Keratinocyte (primary cell): ENCODE measurements around the gene YY1. TPM values are rescaled to one million over a fixed set of nuclear protein-coding genes. Genes with fewer than 3 reads are reported as not detected.

Experiments used
- DNase-seq: peaks from one replicate; pipeline ENCODE4 v3.0.0-alpha.2; 2011; ENCODE audit warnings: low read depth, missing footprints, low spot score
- FAIRE-seq: peaks from 2 replicates; lab custom pipeline; 2011; peaks lifted over from hg19 to GRCh38; lab: Jason Lieb, UNC
- H2AFZ ChIP-seq: 2 replicates; pipeline ENCODE4 v1.6.0; 2012; ENCODE audit warnings: low read length, control low read depth, inconsistent platforms; ENCODE audit not compliant: control insufficient read depth
- H3K27ac ChIP-seq: 2 replicates; pipeline ENCODE4 v1.5.1; 2011; ENCODE audit warnings: low read length; ENCODE audit not compliant: control insufficient read depth, insufficient read depth
- H3K27me3 ChIP-seq: 3 replicates; pipeline ENCODE4 v1.6.0; 2011; ENCODE audit warnings: low read length; ENCODE audit not compliant: control insufficient read depth, insufficient read depth; ENCODE audit errors: extremely low read depth
- H3K36me3 ChIP-seq, 2 experiments: 2 replicates in 1 of 2; 3 replicates in 1 of 2; pipeline ENCODE4 v1.5.1; 2011; ENCODE audit warnings: low read length in 2 of 2, mild to moderate bottlenecking in 1 of 2; ENCODE audit not compliant: control insufficient read depth in 2 of 2, insufficient read depth in 2 of 2; ENCODE audit errors: extremely low read depth in 1 of 2
- H3K4me1 ChIP-seq: 3 replicates; pipeline ENCODE4 v1.5.1; 2011; ENCODE audit warnings: low read length; ENCODE audit not compliant: control insufficient read depth, insufficient read depth; ENCODE audit errors: extremely low read depth
- H3K4me2 ChIP-seq: 3 replicates; pipeline ENCODE4 v1.6.0; 2011; ENCODE audit warnings: low read depth, low read length; ENCODE audit not compliant: control insufficient read depth, insufficient read depth; ENCODE audit errors: extremely low read depth
- H3K4me3 ChIP-seq, 3 experiments: fragments of 200-600 bp in 1 of 3; sonication (generic) in 1 of 3; 2 replicates in 2 of 3; 3 replicates in 1 of 3; pipeline ENCODE4 v1.5.1; 2011 to 2016; ENCODE audit warnings: low read length in 3 of 3, mild to moderate bottlenecking in 3 of 3, control low read depth in 2 of 3, inconsistent platforms in 1 of 3, low read depth in 1 of 3, mixed read lengths in 1 of 3, mixed run types in 1 of 3, moderate library complexity in 1 of 3; ENCODE audit not compliant: control insufficient read depth in 2 of 3, insufficient read depth in 2 of 3; ENCODE audit errors: extremely low read depth in 1 of 3
- H3K79me2 ChIP-seq: 2 replicates; pipeline ENCODE4 v1.6.0; 2012; ENCODE audit warnings: low read length; ENCODE audit not compliant: control insufficient read depth, insufficient read depth
- H3K9ac ChIP-seq: 3 replicates; pipeline ENCODE4 v1.6.0; 2011; ENCODE audit warnings: low read length; ENCODE audit not compliant: control insufficient read depth, insufficient read depth; ENCODE audit errors: extremely low read depth
- H3K9me1 ChIP-seq: 3 replicates; pipeline ENCODE4 v1.6.0; 2011; ENCODE audit warnings: low read length; ENCODE audit not compliant: control insufficient read depth, insufficient read depth; ENCODE audit errors: extremely low read depth
- H3K9me3 ChIP-seq: 2 replicates; pipeline ENCODE4 v1.5.1; 2012; ENCODE audit warnings: low read depth, low read length; ENCODE audit not compliant: control insufficient read depth
- H4K20me1 ChIP-seq: 3 replicates; pipeline ENCODE4 v1.6.0; 2011; ENCODE audit warnings: low read length; ENCODE audit not compliant: control insufficient read depth, insufficient read depth; ENCODE audit errors: extremely low read depth
- CTCF ChIP-seq, 3 experiments: IDR thresholded peaks in 1 of 3; conservative IDR thresholded peaks in 1 of 3; optimal IDR thresholded peaks in 1 of 3; 2 replicates in 2 of 3; 3 replicates in 1 of 3; pipeline versions ENCODE3 to v1.5.1; 2011; ENCODE audit warnings: low read length in 3 of 3, mild to moderate bottlenecking in 3 of 3, moderate library complexity in 2 of 3, control low read depth in 1 of 3, inconsistent platforms in 1 of 3; ENCODE audit not compliant: insufficient read depth in 2 of 3; ENCODE audit errors: extremely low read depth in 1 of 3
- EZH2 ChIP-seq: IDR thresholded peaks from one replicate; pipeline ENCODE4 v1.6.1; 2012; ENCODE audit warnings: inconsistent platforms, mild to moderate bottlenecking, low read length, moderate library complexity
- dilution Hi-C: fragments of 300-500 bp; cut with MboI; formaldehyde crosslinking; loops from one replicate; pipeline ENCODE4 v1.7.0; 2020; ENCODE audit warnings: low sequenced_read_pairs; ENCODE audit not compliant: extremely low pct_ligation_motif_present
- polyA plus RNA-seq, 5 experiments: library from polyadenylated mRNA; depleted of rRNA in 3 of 5; stranded (reverse) in 3 of 5; stranded (forward) in 1 of 5; unstranded in 1 of 5; fragments of >200 nt; gene quantifications; 1 replicate in 1 of 5; 2 replicates in 3 of 5; 3 replicates in 1 of 5; pipeline versions ENCODE4 v1.2.1 to v1.2.3, GENCODE V29; 2011 to 2012; ENCODE audit warnings: missing spikeins in 2 of 5, low read depth in 1 of 5, low replicate concordance in 1 of 5

YY1 gene
- polyA plus RNA-seq, 1 donor (not counting 4 experiments of a cell fraction or from before 2014, with no cell fraction given) = 65.6 TPM

- TF ChIP-seq CTCF (optimal IDR thresholded peaks at IDR 0.05 in 1 of 3, IDR thresholded peaks at IDR 0.05 in 1 of 3, conservative IDR thresholded peaks at IDR 0.05 in 1 of 3; ENCODE audit: extremely low read depth in 1 of 3, insufficient read depth in 2 of 3, low read length in 3 of 3) (no peak), EZH2 (no peak)
- dilution Hi-C loops = no loop called here
- no peak overlapping the region for H2AFZ ChIP-seq
- H3K79me2 ChIP-seq = peaks cover 54% of the 10 kb centered on the region
- no peak overlapping the region for H3K27ac ChIP-seq
- H3K4me3 ChIP-seq = no peak overlapping the region
- H3K9ac ChIP-seq = no peak overlapping the region
- peaks cover 8% of the 10 kb centered on the region for H4K20me1 ChIP-seq
- no peak for FAIRE-seq
- no peaks in the 10 kb centered on the region for H3K27me3 ChIP-seq
- H3K4me2 ChIP-seq = no peak overlapping the region
- peaks cover 25% of the 10 kb centered on the region for H3K4me1 ChIP-seq
- no peaks in the 10 kb centered on the region for H3K9me3 ChIP-seq
- peaks cover 6% of the 10 kb centered on the region for H3K9me1 ChIP-seq
- no peak for DNase-seq
- peaks cover 4 to 12% of the 10 kb centered on the region in 2 experiments for H3K36me3 ChIP-seq
Measured at GRCh38 chr14:100279563-100279962, 40.6 kb downstream of the YY1 start.

DNA sequence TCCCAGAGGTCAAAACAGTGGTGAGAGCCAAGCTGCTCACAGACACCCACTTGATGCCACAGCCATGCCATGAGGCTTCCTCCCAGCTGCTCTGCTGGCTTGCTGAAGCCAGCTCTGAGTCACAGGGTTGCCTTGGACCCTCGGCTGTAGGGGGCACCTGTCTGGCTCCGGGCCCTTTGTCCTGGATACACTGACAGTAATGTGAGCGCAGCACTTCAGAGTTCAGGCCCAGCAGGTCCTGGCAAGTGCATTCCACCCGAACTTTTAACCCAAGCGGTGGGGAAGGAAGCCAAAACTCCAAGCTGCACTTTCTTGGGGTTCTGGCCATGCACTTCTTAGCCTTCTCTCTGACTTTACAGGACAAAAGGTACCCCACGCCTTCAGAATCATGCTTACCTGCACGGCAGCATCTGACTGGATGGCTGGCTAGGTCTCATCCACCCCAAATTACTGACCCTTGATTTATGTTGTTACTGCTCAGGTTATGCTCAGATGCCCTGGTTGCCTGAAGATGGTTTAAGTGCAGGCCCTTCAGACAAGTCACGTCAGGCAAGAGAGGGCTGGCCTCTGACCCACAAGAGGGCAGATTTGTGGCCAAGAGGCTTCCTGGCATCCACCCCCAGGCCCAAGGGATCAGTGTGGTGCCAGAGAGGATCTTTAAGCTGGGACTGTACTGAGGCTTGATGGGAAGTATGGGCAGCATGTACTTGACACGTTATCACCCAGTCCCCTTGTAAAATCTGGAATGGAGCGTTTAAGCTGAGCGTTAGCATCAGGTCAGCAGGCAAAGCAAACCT, 42.5 kb downstream of the YY1 start:
- Histone ChIP-seq H3K27me3 (no peaks in the 10 kb centered on the region), H3K4me3 (no peak overlapping the region), H3K9me1 (peaks cover 6% of the 10 kb centered on the region), H3K36me3 (peaks cover 3 to 12% of the 10 kb centered on the region in 2 experiments), H3K27ac (no peak overlapping the region), H2AFZ (no peak overlapping the region), H3K4me2 (no peak overlapping the region), H4K20me1 (peaks cover 8% of the 10 kb centered on the region), H3K4me1 (peaks cover 30% of the 10 kb centered on the region), H3K9me3 (no peaks in the 10 kb centered on the region), H3K79me2 (peaks cover 35% of the 10 kb centered on the region), H3K9ac (no peak overlapping the region)
- peak; percentile 49 for FAIRE-seq
- dilution Hi-C loops = no loop called here
- TF ChIP-seq EZH2 (no peak), CTCF (optimal IDR thresholded peaks at IDR 0.05 in 1 of 3, IDR thresholded peaks at IDR 0.05 in 1 of 3, conservative IDR thresholded peaks at IDR 0.05 in 1 of 3; ENCODE audit: extremely low read depth in 1 of 3, insufficient read depth in 2 of 3, low read length in 3 of 3) (no peak)
- no peak for DNase-seq
